K562 (cell line): ENCODE measurements around the gene BMP6.
A peak's percentile ranks its signal among the peaks of the same experiment; 100 is the strongest.

ENCODE experiments used
- CEBPB ChIP-seq: fragments of 450-650 bp; IDR thresholded peaks from 2 replicates; pipeline ENCODE4 v1.6.1; 2016; ENCODE audit warnings: missing genetic modification characterization, missing compliant biosample characterization
- CTCF ChIP-seq, 3 experiments: IDR thresholded peaks in 2 of 3; conservative IDR thresholded peaks in 1 of 3; 2 replicates each; pipeline ENCODE4 v1.5.1; 2011 to 2012; ENCODE audit warnings: low read length in 3 of 3, mild to moderate bottlenecking in 3 of 3, control low read depth in 2 of 3, improper control_type of control experiment in 1 of 3, inconsistent platforms in 1 of 3, low read depth in 1 of 3, mixed read lengths in 1 of 3, moderate library complexity in 1 of 3; ENCODE audit not compliant: insufficient read depth in 2 of 3
- E2F5 ChIP-seq: sonication (generic); formaldehyde crosslinking; IDR thresholded peaks from 2 replicates; pipeline ENCODE4 v1.8.0; 2022; ENCODE audit warnings: mild to moderate bottlenecking, missing genetic modification reagents
- RAD51 ChIP-seq: fragments of 450-650 bp; IDR thresholded peaks from 2 replicates; pipeline ENCODE4 v1.7.1; 2016; ENCODE audit warnings: low read depth, mild to moderate bottlenecking, borderline replicate concordance
- ZNF3 ChIP-seq: fragments of 250-450 bp; sonication (Bioruptor Pico); IDR thresholded peaks from 2 replicates; pipeline ENCODE4 v1.5.0; 2021; ENCODE audit warnings: mild to moderate bottlenecking, moderate library complexity
- TF ChIP-seq, protein P1 (sequence below), 2 experiments: fragments of 450-650 bp in 1 of 2; sonication (generic) in 1 of 2; formaldehyde crosslinking; conservative IDR thresholded peaks; 2 replicates each; pipeline versions ENCODE4 v1.4.0 to v1.8.1; 2020 to 2022; ENCODE audit warnings: mild to moderate bottlenecking in 1 of 2, missing genetic modification reagents in 1 of 2

GRCh38 chr6:7806711-7807110 is 80.8 kb downstream of the BMP6 start:
- no peak for TF ChIP-seq E2F5 (CRISPR knock-in tag)
- TF ChIP-seq CEBPB (tag) = 0 out of 2 replicates have a peak, but pooled peaks have one; percentile 8
- TF ChIP-seq, protein P1, sequence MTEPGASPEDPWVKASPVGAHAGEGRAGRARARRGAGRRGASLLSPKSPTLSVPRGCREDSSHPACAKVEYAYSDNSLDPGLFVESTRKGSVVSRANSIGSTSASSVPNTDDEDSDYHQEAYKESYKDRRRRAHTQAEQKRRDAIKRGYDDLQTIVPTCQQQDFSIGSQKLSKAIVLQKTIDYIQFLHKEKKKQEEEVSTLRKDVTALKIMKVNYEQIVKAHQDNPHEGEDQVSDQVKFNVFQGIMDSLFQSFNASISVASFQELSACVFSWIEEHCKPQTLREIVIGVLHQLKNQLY (CRISPR knock-in tag; conservative IDR thresholded peaks at IDR 0.05) = no peak
- TF ChIP-seq RAD51 = no peak
- TF ChIP-seq ZNF3 (CRISPR knock-in tag) = no peak
- TF ChIP-seq CTCF (IDR thresholded peaks at IDR 0.05 in 2 of 3, conservative IDR thresholded peaks at IDR 0.05 in 1 of 3; ENCODE audit: insufficient read depth in 2 of 3, low read depth in 1 of 3, low read length in 3 of 3) = no peak
